ENCODE results near the gene NR1D1. TPM values are rescaled to one million over a fixed set of nuclear protein-coding genes. Genes with fewer than 3 reads are reported as not detected.

Gene NR1D1
- polyA plus RNA-seq, 1 donor, result 5.7 TPM

DNA sequence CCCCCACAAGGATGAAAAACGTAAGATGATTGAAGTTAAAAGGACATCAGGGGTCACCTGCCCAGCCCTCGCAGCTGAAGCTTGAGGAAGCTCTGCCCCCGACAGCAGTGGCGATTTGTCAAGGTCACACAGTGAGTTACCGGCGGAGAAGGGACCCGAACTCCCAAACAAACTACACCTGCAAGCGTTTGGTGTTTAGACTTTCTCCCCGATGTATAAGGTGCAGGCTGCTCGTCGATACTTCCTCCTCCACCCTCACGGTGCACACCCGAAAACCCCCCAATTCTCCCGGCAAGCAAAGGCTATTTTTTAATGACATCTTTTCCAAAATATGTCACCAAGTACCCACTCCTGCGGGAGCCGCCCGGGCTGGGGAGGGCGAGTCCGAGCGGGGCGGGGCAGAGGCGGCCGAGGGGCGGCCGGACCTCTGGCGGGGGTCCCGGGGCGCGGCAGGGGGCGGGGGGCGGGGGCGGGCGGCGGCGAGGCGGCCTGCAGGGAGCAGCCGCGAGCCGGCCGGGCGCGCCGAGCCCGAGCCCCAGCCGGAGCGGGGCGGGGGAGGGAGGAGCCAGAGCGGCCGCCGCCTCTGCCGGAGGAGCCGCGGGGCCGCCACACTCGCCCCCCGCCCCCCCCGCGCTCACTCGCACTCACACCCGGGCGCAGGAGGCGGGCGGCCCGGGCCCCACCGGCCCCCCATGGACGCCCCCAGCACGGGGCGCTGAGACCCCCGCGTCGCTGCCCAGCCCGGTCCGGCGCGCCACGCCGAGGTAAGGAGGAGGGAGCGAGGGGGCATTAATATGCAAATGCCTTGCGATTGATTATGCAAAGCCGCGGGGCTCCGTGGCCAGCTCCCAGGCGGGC is 37.8 kb downstream of the NR1D1 start, which contains the start of gene THRA:
THRA (plus strand) TSS at position 637 of the 858 bp plus-strand sequence. CDS start 11,524 bp downstream, outside the sequence.
- DNase-seq (ENCODE audit: low read depth), result no peak

DNA sequence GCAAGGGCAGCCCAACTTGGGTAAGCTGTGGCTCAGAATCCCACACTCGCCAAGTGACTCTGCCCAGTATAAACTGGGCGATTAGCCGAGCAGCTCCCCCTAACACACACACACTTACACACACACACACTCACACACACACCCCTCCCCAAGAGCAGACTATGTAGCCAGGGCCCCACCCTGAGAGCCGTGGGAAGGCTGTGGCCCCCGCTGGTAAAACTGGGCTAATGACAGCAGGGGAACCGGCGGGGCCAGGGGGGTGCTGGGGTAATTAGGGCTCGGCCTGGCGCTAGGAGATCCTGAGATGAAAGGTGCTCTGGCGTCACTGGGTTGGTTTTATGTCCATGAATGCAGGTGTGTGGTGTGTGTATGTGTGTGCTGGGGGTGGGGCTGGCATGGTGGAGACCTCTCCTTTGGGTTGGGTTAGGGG is 38.8 kb downstream of the NR1D1 start:
- DNase-seq (ENCODE audit: low read depth), result no peak

DNA sequence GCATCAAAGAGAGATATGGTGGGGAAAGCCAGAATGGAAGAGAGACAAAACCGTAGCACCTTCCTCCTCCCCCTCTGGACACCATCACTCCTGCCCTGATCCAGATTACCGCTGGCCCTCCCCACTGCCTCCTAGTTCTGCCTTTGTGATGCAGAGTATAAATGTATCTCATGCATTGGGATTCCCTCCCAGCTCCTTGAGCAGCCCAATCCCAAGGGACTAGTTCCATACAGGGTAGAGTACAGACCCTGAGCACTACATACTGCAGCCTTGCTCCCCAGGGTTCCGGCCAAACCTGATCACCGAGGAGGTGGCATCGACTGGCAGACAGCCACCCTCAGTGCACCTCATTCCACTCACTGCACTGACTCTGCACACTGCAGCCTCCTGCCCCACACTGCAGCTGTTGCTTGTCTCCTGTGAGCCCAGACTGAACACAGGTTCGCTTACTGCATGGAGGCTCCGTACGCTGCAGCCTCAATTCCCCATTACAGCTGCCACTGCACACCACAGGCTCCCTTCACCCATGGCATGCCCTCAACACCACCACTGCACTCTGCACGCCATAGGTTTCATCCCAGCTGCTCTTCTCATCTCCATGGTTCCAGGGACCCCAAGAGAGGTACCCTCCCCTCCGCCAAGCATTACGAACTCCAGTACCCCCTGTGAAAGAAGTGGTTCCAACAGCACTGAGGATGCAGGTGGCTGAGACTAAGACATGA is 39.3 kb downstream of the NR1D1 start:
- DNase-seq (ENCODE audit: low read depth), result no peak

DNA sequence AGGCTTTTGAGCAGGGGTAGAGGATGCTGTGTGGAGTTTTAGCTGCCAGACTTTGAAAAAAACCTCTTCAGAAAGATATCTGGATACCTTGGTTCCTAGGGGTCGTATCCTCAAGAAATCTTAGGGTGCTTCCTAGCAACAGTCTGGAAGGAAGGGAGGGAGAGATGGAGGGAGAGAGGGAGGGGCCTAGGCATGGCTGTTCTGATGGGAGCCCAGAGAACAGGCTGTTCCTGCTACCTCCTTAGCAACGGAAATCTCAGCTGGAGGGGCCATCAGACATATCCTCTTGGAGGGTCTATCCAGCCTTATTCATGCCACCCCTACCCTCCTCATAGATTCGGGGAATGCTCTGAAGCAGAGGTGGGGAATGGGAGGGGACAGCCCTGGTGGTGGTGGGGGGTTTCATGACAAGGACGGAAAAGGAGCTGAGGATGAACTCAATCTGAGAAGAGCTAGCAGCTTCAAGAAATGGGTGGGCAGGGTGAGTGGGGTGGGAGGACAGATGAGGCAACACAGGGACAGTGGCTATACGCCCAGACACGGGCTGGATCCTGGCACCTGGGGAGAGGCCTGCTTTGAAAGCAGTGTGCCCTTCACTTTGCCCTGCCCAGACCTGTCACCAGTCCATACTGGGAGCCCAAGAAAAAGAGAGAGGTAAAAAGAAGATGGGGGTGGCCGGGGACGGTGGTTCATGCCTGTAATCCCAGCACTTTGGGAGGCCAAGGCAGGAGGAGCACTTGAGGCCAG is 40.5 kb downstream of the NR1D1 start:
- DNase-seq (ENCODE audit: low read depth), result no peak

DNA sequence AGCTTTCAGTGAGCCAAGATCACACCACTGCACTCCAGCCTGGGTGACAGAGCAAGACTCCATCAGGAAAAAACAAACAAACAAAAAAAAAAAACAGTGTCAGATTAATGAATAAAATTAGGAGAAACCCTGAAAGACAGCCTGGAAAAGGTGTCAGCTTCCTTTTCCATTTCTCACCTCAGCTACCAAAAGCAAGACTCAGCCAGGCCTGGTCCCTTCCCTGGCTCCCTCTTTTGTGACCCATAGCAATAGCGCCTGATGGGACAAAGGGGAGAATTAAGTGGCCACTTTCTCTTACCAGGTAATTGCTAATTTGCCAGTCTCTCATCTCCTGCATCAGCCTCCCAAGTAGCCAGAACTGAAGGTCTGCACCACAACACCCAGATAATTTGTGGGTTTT is 41.5 kb downstream of the NR1D1 start:
- no peak for DNase-seq (ENCODE audit: low read depth)

DNA sequence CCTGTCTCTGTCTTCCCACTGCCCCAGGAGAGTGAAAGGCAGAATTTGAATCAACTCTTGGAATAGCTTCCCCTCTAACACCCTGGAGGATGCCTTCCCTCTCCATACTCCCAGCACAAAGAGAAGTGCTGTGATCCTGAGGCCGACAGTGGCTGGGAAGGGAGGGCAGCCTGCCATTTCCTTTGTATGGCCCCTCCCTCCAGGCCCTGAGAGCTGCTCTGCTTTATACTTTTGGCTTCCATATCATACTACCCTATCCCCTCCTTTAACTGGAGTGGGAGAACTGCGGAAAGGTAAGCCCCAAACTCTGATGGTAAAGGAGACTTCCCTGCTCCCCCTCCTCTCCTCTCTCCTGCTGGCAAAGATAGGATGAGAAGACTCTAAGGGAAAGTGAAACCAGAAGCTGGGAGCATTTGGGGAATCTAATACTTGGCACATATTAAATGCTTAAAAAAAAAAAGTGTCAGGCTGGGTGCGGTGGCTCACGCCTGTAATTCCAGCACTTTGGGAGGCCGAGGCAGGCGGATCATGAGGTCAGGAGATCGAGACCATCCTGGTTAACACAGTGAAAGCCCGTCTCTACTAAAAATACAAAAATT is 42.1 kb downstream of the NR1D1 start:
- DNase-seq (ENCODE audit: low read depth), result no peak

DNA sequence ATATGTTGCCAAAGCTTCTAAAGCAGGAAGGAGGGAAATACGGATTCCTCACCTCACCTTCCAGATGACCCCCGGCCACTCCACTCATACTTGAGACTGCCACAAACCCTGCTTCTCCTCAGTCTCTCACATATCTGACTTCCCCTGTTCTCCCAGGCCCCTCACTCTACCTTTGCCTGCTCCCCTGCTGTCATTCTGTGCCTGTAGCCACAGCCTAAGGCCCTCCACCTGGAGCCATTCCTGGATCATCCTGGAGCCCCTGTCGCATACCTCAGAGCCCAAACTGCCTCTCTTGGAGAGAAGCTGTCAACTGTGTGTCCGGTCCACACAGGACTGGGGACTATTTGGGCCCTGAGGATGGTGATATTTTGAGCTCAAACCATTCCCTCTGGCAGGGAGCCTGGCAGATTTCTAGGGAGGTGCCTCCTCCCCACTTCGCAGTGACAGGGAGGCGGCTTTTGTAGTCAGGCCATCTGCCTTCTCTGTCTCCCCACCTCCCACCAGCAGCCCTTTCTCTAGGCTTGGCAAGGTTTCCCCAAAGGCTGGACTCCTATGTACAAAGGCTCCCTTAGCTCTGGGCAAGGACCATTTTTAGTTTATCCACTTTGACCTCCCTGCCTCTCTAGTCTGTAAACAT is 43.9 kb downstream of the NR1D1 start:
- no peak for DNase-seq (ENCODE audit: low read depth)

Other genes starting within 250 kb of the NR1D1 start
- gene IKZF3, start 236.3 kb downstream of the NR1D1 start, polyA plus RNA-seq (ENCODE audit: insufficient read length), result 0.22 TPM
- gene ZPBP2, start 232.4 kb downstream of the NR1D1 start, polyA plus RNA-seq (ENCODE audit: insufficient read length), result not detected
- 11.6 TPM for gene GSDMB, start 182.0 kb downstream of the NR1D1 start, polyA plus RNA-seq (ENCODE audit: insufficient read length)
- 38.8 TPM for gene ORMDL3, start 173.0 kb downstream of the NR1D1 start, polyA plus RNA-seq (ENCODE audit: insufficient read length)
- gene LRRC3C, start 172.9 kb downstream of the NR1D1 start, polyA plus RNA-seq (ENCODE audit: insufficient read length), result not detected
- gene GSDMA, start 137.6 kb downstream of the NR1D1 start, polyA plus RNA-seq (ENCODE audit: insufficient read length), result 0.16 TPM
- 92.0 TPM for gene PSMD3, start 119.8 kb downstream of the NR1D1 start, polyA plus RNA-seq (ENCODE audit: insufficient read length)
- 0.14 TPM for gene CSF3, start 85.1 kb downstream of the NR1D1 start, polyA plus RNA-seq (ENCODE audit: insufficient read length)
- gene MED24, start 46.2 kb downstream of the NR1D1 start, polyA plus RNA-seq (ENCODE audit: insufficient read length), result 71.8 TPM
- gene THRA, start 37.6 kb downstream of the NR1D1 start, polyA plus RNA-seq (ENCODE audit: insufficient read length), result 72.2 TPM
- gene MSL1, start 21.4 kb upstream of the NR1D1 start, polyA plus RNA-seq (ENCODE audit: insufficient read length), result 111 TPM
- 55.5 TPM for gene CASC3, start 39.9 kb upstream of the NR1D1 start, polyA plus RNA-seq (ENCODE audit: insufficient read length)
- 8.6 TPM for gene RAPGEFL1, start 76.9 kb upstream of the NR1D1 start, polyA plus RNA-seq (ENCODE audit: insufficient read length)
- 15.4 TPM for gene WIPF2, start 118.7 kb upstream of the NR1D1 start, polyA plus RNA-seq (ENCODE audit: insufficient read length)
- gene CDC6, start 187.3 kb upstream of the NR1D1 start, polyA plus RNA-seq (ENCODE audit: insufficient read length), result 7.1 TPM
- gene RARA, start 208.6 kb upstream of the NR1D1 start, polyA plus RNA-seq (ENCODE audit: insufficient read length), result 59.0 TPM